PC-3 (cell line): ENCODE results near the gene ITGAE. TPM values are rescaled to one million over a fixed set of nuclear protein-coding genes. Genes with fewer than 3 reads are reported as not detected.

Experiments used
- ATAC-seq: fragments of 200-7000 bp; cut with Tn5 transposase; 2 replicates; pipeline ENCODE4 v1.9.1; 2020; ENCODE audit warnings: mild to moderate bottlenecking, moderate library complexity
- BruUV-seq: library from RNA; stranded (reverse); fragments of 400-500 nt; replicated peaks from 2 replicates; lab custom pipeline; 2021; lab: Mats Ljungman, UMichigan
- CTCF ChIA-PET: fragments of 300-600 bp; sonication (Branson Sonifier 250); formaldehyde crosslinking; loops from one replicate; lab custom pipeline; 2022; ENCODE audit warnings: antibody characterized with exemption; lab: Charles Lee
- POLR2A ChIA-PET: fragments of 300-600 bp; sonication (Branson Sonifier 250); formaldehyde crosslinking; loops from one replicate; lab custom pipeline; 2022; ENCODE audit warnings: antibody characterized with exemption; ENCODE audit not compliant: unreplicated experiment; lab: Charles Lee
- DNase-seq: peaks from one replicate; pipeline ENCODE4 v3.0.0-alpha.2; 2015
- H2AFZ ChIP-seq: fragments of 300-600 bp; sonication (generic); 2 replicates; pipeline ENCODE4 v1.6.0; 2016; ENCODE audit warnings: antibody characterized with exemption, low read length
- H3F3A ChIP-seq: fragments of 300-600 bp; sonication (generic); one replicate; pipeline ENCODE4 v1.6.0; 2017; ENCODE audit warnings: antibody characterized with exemption, low read length, control low read depth, mild to moderate bottlenecking; ENCODE audit not compliant: unreplicated experiment
- H3K27ac ChIP-seq: fragments of 300-600 bp; sonication (generic); 2 replicates; pipeline ENCODE4 v1.5.1; 2016; ENCODE audit warnings: mild to moderate bottlenecking, low read length
- H3K27me3 ChIP-seq: fragments of 300-600 bp; sonication (generic); 2 replicates; pipeline ENCODE4 v1.6.1; 2016; ENCODE audit warnings: low read length, mixed read lengths
- H3K36me3 ChIP-seq: fragments of 300-600 bp; sonication (generic); 2 replicates; pipeline ENCODE4 v1.6.1; 2016; ENCODE audit warnings: low read depth, mixed run types, low read length, mixed read lengths
- H3K4me1 ChIP-seq: fragments of 300-600 bp; sonication (generic); 2 replicates; pipeline ENCODE4 v1.5.1; 2016; ENCODE audit warnings: low read length; ENCODE audit not compliant: insufficient read depth
- H3K4me2 ChIP-seq: fragments of 300-600 bp; sonication (generic); 2 replicates; pipeline ENCODE4 v1.6.0; 2016; ENCODE audit warnings: low read length
- H3K4me3 ChIP-seq: fragments of 300-600 bp; sonication (generic); 2 replicates; pipeline ENCODE4 v1.5.1; 2016; ENCODE audit warnings: mild to moderate bottlenecking, low read length, mixed read lengths
- H3K79me2 ChIP-seq: fragments of 300-600 bp; sonication (generic); 2 replicates; pipeline ENCODE4 v1.6.1; 2017; ENCODE audit warnings: low read length, mixed read lengths
- H3K9ac ChIP-seq: fragments of 300-600 bp; sonication (generic); 2 replicates; pipeline ENCODE4 v1.6.0; 2016; ENCODE audit warnings: mild to moderate bottlenecking, low read length
- H3K9me2 ChIP-seq: fragments of 300-600 bp; sonication (generic); replicated peaks from 2 replicates; pipeline ENCODE4 v1.6.1; 2016; ENCODE audit warnings: mixed run types, low read length, mixed read lengths
- H3K9me3 ChIP-seq: fragments of 300-600 bp; sonication (generic); 2 replicates; pipeline ENCODE4 v1.6.1; 2016; ENCODE audit warnings: low read length, mixed read lengths
- H4K20me1 ChIP-seq: fragments of 300-600 bp; sonication (generic); 2 replicates; pipeline ENCODE4 v1.6.1; 2016; ENCODE audit warnings: low read length, mixed read lengths
- CTCF ChIP-seq: fragments of 300-600 bp; sonication (generic); conservative IDR thresholded peaks from 2 replicates; pipeline ENCODE4 v1.5.1; 2017; ENCODE audit warnings: antibody characterized with exemption, low read depth, mild to moderate bottlenecking, low read length
- EZH2 ChIP-seq: fragments of 300-600 bp; sonication (generic); IDR thresholded peaks from one replicate; pipeline ENCODE4 v1.6.1; 2017; ENCODE audit warnings: antibody characterized with exemption, mild to moderate bottlenecking, low read length; ENCODE audit not compliant: unreplicated experiment
- EZH2phosphoT487 ChIP-seq: fragments of 300-600 bp; sonication (generic); IDR thresholded peaks from 2 replicates; pipeline ENCODE4 v1.6.1; 2018; ENCODE audit warnings: mild to moderate bottlenecking, antibody characterized with exemption, low read length, borderline replicate concordance
- intact Hi-C: fragments of 100-400 bp; cut with micrococcal nuclease; formaldehyde crosslinking; loops from 2 replicates; pipeline ENCODE4 v1.9.0; 2023
- total RNA-seq: library from RNA; depleted of rRNA; stranded (reverse); fragments of >200 nt; gene quantifications from 2 replicates; pipeline ENCODE4 v1.2.3, GENCODE V29; 2014

ITGAE gene
- total RNA-seq, 1 experiment from 2014 or later = 42.0 TPM

- Histone ChIP-seq H3K9me2 (no peaks in the 10 kb centered on the region), H3F3A (no peaks in the 10 kb centered on the region), H3K36me3 (peaks cover 25% of the 10 kb centered on the region), H3K4me1 (no peaks in the 10 kb centered on the region), H3K79me2 (no peaks in the 10 kb centered on the region), H3K4me3 (no peak overlapping the region), H3K27ac (no peak overlapping the region), H2AFZ (no peak overlapping the region), H3K27me3 (no peaks in the 10 kb centered on the region), H3K9me3 (no peaks in the 10 kb centered on the region), H3K4me2 (no peak overlapping the region), H4K20me1 (no peaks in the 10 kb centered on the region), H3K9ac (no peak overlapping the region)
- POLR2A ChIA-PET = no interaction called here
- ATAC-seq (0 out of 2 replicates have a peak, but pooled peaks have one; percentile 27), DNase-seq (peak; percentile 75)
- intact Hi-C loops = loop anchor here (1.0 kb wide), 1 partner anchor 90 kb away; no protein-coding TSS in a partner anchor
- TF ChIP-seq EZH2phosphoT487 (no peak), EZH2 (no peak), CTCF (peak; percentile 85)
- no TSS peak for BruUV-seq
- CTCF ChIA-PET = interaction anchor here (1.6 kb wide), 1 partner anchor 90 kb away, joined by 6 read pairs; no protein-coding TSS in a partner anchor
Observed at GRCh38 chr17:3827124-3827773, 26.3 kb upstream of the ITGAE start.

GRCh38 chr17:3826191-3826590 lies 25.2 kb upstream of the ITGAE start:
- Histone ChIP-seq H2AFZ (no peak overlapping the region), H3F3A (no peaks in the 10 kb centered on the region), H3K79me2 (no peaks in the 10 kb centered on the region), H3K9me3 (no peaks in the 10 kb centered on the region), H4K20me1 (no peaks in the 10 kb centered on the region), H3K27me3 (no peaks in the 10 kb centered on the region), H3K9ac (no peak overlapping the region), H3K4me1 (no peaks in the 10 kb centered on the region), H3K4me3 (no peak overlapping the region), H3K27ac (no peak overlapping the region), H3K36me3 (peaks cover 33% of the 10 kb centered on the region), H3K4me2 (no peak overlapping the region), H3K9me2 (no peaks in the 10 kb centered on the region)
- TF ChIP-seq EZH2 = no peak
- TF ChIP-seq CTCF = no peak
- TF ChIP-seq EZH2phosphoT487 = no peak
- ChIA-PET CTCF (no interaction called here), POLR2A (no interaction called here)
- intact Hi-C loops = no loop called here
- DNase-seq (no peak), ATAC-seq (peak; percentile 35; the same call in 1 of the 2 replicates)
- BruUV-seq = no TSS peak

- POLR2A ChIA-PET = no interaction called here
- Histone ChIP-seq H3K27ac (no peak overlapping the region), H3K4me2 (no peak overlapping the region), H4K20me1 (no peaks in the 10 kb centered on the region), H3K4me1 (0 out of 2 replicates have a peak, but pooled peaks cover 8% of the 10 kb centered on the region), H2AFZ (no peak overlapping the region), H3F3A (no peaks in the 10 kb centered on the region), H3K9me2 (no peaks in the 10 kb centered on the region), H3K9me3 (no peaks in the 10 kb centered on the region), H3K79me2 (no peaks in the 10 kb centered on the region), H3K36me3 (peaks cover 37% of the 10 kb centered on the region), H3K9ac (no peak overlapping the region), H3K4me3 (no peak overlapping the region), H3K27me3 (no peaks in the 10 kb centered on the region)
- CTCF ChIA-PET = no interaction called here
- DNase-seq (no peak), ATAC-seq (no peak)
- intact Hi-C loops = no loop called here
- TF ChIP-seq EZH2phosphoT487 (no peak), EZH2 (no peak), CTCF (no peak)
- BruUV-seq = no TSS peak
Observed at GRCh38 chr17:3821101-3821500, 20.1 kb upstream of the ITGAE start.
